ENCODE data around the gene ENDOV.

GRCh38 chr17:80480248-80480647, 65.3 kb downstream of the ENDOV start:
- TF ChIP-seq CTCF (IDR thresholded peaks at IDR 0.05; ENCODE audit: low read depth, low read length) (no peak), EZH2phosphoT487 (IDR thresholded peaks at IDR 0.05; ENCODE audit: low read depth) (no peak)

All from OCI-LY3 (cell line).